ENCODE measurements around the gene CDC42BPB. TPM values are rescaled to one million over a fixed set of nuclear protein-coding genes. Genes with fewer than 3 reads are reported as not detected.
A peak's percentile ranks its signal among the peaks of the same experiment; 100 is the strongest.

CDC42BPB gene
- total and polyA plus RNA-seq, 2 donors (not counting 1 experiment from before 2014, with no cell fraction given) = 44.8 to 98.3 TPM

DNA sequence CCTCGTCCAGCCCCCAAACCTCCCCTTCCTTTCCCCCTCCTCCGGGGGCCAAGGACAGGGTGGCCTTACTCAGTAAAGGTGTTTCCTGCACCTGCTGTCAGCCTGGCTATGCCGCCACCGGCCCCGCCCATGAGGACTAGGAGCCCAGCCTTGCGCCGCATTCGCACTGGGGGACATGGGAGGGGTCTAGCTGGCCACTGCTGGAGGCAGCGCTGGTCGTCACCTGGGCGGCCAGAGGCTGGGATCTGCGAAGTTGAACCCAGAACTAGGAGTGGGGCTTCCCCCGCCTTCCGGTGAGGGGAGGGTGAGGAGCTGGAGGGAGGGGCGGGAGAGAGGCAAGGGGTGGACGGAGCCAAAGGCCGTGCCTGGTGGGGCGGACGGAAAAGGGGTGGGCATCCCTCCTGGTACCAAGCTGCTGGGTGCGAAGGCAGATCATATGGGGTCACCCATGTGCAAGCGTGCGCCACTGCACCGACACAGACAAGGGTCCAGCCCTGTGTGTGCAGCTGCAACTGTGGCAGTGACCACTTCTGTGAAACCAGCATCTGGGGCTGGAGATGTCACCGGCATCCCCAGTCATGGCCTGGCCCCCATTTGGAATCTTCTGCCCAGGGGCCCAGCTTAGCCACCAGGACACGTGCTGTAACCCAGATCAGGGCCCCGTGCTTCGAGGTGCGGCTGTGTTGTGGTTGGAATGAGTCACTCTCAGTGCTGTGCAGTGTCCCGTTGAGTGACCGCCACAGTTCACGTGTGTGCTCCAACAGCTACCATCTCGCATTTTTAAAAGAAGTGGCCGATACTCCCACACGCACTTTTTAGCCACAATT is 126.4 kb downstream of the CDC42BPB start:
- Histone ChIP-seq H3K4me3 (replicated peaks in 1 of 4; ENCODE audit: control extremely low read depth in 1 of 4, insufficient read depth in 1 of 4, low read depth in 3 of 4, low read length in 4 of 4) (no peak overlapping the region), H4K20me1 (ENCODE audit: control insufficient read depth, extremely low read depth, insufficient read depth, low read length) (no peaks in the 10 kb centered on the region), H3K4me2 (ENCODE audit: extremely low read depth, insufficient read depth, low read length) (no peak overlapping the region), H3K9me3 (ENCODE audit: control insufficient read depth, insufficient read depth, low read depth, low read length) (no peaks in the 10 kb centered on the region), H3K27me3 (ENCODE audit: control insufficient read depth, insufficient read depth, low read length) (peaks cover 29% of the 10 kb centered on the region), H3K79me2 (ENCODE audit: control insufficient read depth, insufficient read depth, low read length) (no peaks in the 10 kb centered on the region), H3K36me3 (ENCODE audit: control insufficient read depth, insufficient read depth, low read length) (peaks cover 2% of the 10 kb centered on the region), H3K27ac (ENCODE audit: insufficient read depth, low read length) (no peak overlapping the region), H3K9ac (ENCODE audit: insufficient read depth, low read length) (no peak overlapping the region), H3K4me1 (ENCODE audit: control insufficient read depth, extremely low read depth, insufficient read depth, low read length) (peaks cover 5% of the 10 kb centered on the region), H2AFZ (ENCODE audit: low read length) (no peak overlapping the region)
- TF ChIP-seq, protein P1, sequence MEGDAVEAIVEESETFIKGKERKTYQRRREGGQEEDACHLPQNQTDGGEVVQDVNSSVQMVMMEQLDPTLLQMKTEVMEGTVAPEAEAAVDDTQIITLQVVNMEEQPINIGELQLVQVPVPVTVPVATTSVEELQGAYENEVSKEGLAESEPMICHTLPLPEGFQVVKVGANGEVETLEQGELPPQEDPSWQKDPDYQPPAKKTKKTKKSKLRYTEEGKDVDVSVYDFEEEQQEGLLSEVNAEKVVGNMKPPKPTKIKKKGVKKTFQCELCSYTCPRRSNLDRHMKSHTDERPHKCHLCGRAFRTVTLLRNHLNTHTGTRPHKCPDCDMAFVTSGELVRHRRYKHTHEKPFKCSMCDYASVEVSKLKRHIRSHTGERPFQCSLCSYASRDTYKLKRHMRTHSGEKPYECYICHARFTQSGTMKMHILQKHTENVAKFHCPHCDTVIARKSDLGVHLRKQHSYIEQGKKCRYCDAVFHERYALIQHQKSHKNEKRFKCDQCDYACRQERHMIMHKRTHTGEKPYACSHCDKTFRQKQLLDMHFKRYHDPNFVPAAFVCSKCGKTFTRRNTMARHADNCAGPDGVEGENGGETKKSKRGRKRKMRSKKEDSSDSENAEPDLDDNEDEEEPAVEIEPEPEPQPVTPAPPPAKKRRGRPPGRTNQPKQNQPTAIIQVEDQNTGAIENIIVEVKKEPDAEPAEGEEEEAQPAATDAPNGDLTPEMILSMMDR (conservative IDR thresholded peaks at IDR 0.05 in 1 of 2, IDR thresholded peaks at IDR 0.05 in 1 of 2; ENCODE audit: low read depth in 1 of 2, low read length in 2 of 2) = no peak
- TF ChIP-seq EZH2 (IDR thresholded peaks at IDR 0.05; ENCODE audit: low read length, missing control alignments) = peak; percentile 31
- DNase-seq (ENCODE audit: low read depth in 2 of 2) = peak; percentile 29 to 58

GRCh38 chr14:102930138-102930752 is 127.1 kb downstream of the CDC42BPB start:
- no peak overlapping the region for H3K4me2 ChIP-seq (ENCODE audit: extremely low read depth, insufficient read depth, low read length)

More at GRCh38 chr14:102930138-102930752, 127.1 kb downstream of the CDC42BPB start:
- peaks cover 2% of the 10 kb centered on the region for H3K36me3 ChIP-seq (ENCODE audit: control insufficient read depth, insufficient read depth, low read length)
- peaks cover 32% of the 10 kb centered on the region for H3K27me3 ChIP-seq (ENCODE audit: control insufficient read depth, insufficient read depth, low read length)
- DNase-seq (ENCODE audit: low read depth in 2 of 2) = no peak
- H3K79me2 ChIP-seq (ENCODE audit: control insufficient read depth, insufficient read depth, low read length) = no peaks in the 10 kb centered on the region
- H3K4me1 ChIP-seq (ENCODE audit: control insufficient read depth, extremely low read depth, insufficient read depth, low read length) = peaks cover 5% of the 10 kb centered on the region
- H3K4me3 ChIP-seq (replicated peaks in 1 of 4; ENCODE audit: control extremely low read depth in 1 of 4, insufficient read depth in 1 of 4, low read depth in 3 of 4, low read length in 4 of 4) = no peak overlapping the region
- no peaks in the 10 kb centered on the region for H3K9me3 ChIP-seq (ENCODE audit: control insufficient read depth, insufficient read depth, low read depth, low read length)
- no peak for TF ChIP-seq EZH2 (IDR thresholded peaks at IDR 0.05; ENCODE audit: low read length, missing control alignments)
- TF ChIP-seq, protein P1 (conservative IDR thresholded peaks at IDR 0.05 in 1 of 2, IDR thresholded peaks at IDR 0.05 in 1 of 2; ENCODE audit: low read depth in 1 of 2, low read length in 2 of 2) = no peak
- H4K20me1 ChIP-seq (ENCODE audit: control insufficient read depth, extremely low read depth, insufficient read depth, low read length) = no peaks in the 10 kb centered on the region
- H3K27ac ChIP-seq (ENCODE audit: insufficient read depth, low read length) = no peak overlapping the region
- H3K9ac ChIP-seq (ENCODE audit: insufficient read depth, low read length) = no peak overlapping the region
- no peak overlapping the region for H2AFZ ChIP-seq (ENCODE audit: low read length)

All from fibroblast of lung (primary cell).